Anterior cingulate cortex (tissue), 58 donors: ENCODE results near the gene PIP5K1C.
"Not testable (repeated sequence)": the region's sequence is repeated elsewhere in the genome, so short reads cannot be mapped to it uniquely, and the experiment has no call there.

ENCODE experiments used
- DNase-seq, 58 donors: peaks; one replicate each; lab custom pipeline; 2025; lab: John Stamatoyannopoulos, UW

Gene PIP5K1C

DNA sequence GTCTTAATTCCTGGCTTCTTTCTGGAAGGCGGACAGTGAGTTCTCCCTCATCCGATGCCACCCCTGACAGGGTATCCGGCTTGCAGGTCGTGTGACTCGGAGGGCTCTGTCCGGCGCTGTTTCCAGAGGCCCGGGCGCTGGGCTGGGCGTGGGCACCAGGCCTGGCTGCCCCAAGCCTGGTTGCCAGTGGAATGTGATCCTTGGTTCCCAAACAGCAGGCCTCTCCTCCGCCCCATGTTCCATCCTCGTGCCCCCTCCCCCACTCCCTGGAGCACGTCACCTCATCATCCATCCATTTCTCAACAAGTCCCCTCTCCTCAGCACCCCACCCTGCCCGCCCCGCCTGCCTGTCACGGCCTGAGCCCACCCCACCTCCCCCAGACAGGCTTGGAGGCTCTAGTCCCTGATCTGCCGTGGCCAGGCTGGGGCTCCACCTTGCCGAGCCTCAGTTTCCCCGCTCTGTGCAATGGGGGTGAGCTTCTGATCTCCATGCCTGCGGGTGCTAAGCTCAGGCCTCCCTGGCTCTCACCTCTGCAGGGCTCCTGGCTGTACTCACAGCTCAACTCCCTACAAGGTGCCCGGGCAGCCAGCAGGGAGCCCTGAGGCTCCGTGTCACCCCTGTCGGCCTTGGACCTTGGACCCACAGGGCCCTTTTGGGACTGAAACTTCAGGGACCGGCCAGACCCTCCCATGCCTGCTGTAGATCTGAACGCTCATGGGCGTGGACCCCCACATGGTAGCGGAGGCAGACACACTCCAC lies 95.9 kb downstream of the PIP5K1C start:
- no peak for DNase-seq

DNA sequence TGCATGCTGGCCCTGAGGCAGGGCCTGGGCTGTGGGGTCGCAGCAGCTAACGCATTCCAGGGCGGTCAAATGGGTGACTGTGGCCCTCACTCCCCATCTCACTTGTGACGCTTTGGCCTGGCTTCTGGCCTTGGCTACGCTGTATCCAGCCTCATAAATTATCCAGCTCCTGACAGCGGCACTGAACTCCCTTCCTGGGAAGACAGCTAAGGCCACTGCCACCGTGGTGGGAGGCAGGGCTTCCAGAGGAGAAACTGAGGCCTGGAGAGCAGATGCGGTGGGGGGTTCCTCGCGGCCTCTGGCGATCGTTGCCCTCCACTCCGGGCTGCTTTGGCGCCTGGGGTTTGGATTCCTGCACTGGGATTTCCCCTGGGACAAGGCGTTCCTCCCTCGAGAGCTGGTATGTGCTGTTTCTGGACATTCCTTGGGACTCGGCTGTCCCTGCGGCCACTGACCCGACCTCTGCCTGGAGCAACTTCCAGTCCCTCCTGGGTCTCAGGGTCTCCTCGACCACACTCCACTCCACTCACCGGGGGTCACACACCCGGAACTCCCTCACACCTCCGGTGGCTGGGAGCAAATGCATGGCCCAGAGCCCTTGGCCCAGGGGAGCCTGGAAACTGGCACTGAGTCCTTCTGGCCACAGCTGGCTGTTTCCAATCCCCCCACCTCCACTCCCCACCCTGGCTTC lies 97.0 kb downstream of the PIP5K1C start:
- no peak for DNase-seq

DNA sequence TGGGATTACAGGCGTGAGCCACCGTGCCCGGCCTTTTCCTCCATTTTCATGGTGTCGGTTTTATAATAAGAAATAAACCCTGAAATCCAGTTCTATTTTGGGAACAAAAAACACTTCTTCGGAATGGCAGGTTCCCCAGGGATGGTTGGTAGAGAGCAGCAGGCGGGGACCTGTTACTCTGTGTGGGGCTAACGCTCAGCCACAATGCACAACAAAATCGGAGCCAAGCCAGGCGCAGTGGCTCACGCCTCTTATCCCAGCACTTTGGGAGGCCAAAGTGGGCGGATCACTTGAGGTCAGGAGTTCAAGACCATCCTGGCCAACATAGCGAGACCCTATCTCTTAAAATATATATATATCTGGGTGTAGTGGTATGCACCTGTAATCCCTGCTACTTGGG lies 99.2 kb downstream of the PIP5K1C start:
- no peak for DNase-seq

DNA sequence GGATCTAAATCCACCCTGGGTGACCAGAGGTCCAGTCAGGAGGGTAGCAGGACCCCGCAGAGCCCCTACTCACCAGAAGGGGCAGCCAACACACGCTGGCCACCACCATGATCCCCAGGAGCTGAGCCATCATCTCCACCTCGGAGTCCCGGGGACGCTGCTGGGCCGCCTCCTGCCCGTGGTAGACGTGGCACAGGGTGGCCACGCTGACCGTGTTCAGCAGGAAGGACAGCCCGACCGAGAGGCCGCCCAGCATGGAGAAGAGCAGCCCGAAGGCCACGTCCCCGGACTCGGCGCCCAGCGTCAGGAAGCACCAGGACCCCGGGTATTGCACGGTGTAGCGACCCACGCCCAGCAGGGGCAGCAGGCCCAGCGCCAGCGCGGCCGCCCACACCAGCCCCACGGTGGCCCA lies 100.5 kb downstream of the PIP5K1C start:
- DNase-seq = no peak

DNA sequence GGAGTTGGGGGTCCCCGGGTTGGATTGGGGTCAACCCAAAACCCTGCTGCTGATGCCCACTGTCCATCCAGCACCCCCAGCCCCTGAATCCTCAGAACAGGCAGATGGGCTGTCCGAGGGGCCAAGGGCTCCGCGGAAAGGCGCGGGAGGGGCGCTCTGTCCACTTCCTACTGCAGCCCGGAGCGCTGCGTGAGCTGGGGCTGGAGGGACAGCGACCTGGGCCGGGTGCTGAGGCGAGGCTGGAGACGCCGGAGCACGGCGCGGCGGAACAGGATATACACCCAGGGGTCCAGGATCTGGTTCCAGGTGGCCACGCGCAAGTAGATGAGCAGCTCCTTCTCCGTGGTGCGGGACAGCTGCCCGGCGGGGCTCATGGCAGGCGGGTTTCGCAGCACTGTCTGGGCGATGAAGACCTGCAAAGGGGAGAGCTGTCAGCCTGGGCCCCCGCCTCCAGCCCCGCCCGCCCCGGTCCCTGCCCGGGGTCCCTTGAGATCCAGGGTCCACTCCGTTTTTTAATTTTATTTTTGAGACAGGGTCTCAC lies 104.7 kb downstream of the PIP5K1C start:
- DNase-seq = no peak

DNA sequence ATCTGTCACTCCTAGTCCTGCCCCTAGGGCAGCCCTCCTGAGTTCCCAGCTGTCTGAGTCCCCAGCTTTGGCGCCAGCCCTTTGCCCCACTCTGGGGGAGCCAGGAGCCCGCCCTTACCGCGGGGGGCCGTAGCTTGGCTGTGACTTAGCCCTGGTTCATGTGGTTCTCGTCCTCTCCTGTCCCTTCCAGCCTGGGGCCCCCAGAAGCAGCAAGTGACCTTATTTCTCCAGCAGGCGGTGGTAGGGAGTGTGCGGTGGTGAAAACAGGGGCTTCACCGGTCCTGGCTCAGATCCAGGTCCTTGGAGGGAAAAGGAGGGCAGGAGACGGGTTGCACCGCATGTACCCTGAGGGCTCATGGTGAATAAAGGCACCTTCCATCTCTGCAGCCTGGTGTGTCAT lies 107.1 kb downstream of the PIP5K1C start:
- DNase-seq = no peak

DNA sequence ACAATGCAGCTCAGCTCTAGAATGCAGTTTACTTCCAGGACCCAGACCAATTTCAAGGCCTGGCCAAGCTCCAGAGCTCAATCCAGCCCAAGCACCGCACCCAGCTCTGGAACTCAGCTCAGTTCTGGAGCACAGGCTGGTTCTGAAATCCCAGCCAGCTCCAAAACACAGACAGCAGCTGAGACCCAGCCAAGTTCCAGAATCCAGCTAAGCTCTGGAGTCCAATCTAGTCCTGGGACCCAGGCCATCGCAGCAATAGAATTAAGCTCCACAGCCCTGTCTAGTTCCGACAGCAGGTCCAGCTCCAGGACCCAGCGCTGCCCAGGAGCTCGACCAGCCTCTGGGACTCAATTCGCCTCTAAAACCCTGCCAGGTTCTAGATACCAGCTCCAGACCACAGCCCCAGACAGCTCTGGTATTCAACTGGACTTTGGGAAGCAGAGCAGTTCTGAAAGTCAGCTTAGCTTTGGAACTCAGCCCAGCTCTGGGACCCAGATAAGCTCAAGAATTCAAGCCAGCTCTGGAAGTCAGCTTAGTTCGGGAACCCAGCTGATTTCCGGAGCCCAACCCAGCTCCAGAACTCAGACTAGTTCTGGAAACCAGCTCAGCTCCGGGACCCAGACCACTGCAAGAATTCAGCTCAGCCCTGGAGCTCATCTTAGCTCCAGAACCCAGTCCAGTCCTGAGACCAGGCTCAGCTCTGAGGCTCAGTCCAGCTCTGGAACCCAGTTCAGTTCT lies 108.2 kb downstream of the PIP5K1C start:
- DNase-seq = no peak

DNA sequence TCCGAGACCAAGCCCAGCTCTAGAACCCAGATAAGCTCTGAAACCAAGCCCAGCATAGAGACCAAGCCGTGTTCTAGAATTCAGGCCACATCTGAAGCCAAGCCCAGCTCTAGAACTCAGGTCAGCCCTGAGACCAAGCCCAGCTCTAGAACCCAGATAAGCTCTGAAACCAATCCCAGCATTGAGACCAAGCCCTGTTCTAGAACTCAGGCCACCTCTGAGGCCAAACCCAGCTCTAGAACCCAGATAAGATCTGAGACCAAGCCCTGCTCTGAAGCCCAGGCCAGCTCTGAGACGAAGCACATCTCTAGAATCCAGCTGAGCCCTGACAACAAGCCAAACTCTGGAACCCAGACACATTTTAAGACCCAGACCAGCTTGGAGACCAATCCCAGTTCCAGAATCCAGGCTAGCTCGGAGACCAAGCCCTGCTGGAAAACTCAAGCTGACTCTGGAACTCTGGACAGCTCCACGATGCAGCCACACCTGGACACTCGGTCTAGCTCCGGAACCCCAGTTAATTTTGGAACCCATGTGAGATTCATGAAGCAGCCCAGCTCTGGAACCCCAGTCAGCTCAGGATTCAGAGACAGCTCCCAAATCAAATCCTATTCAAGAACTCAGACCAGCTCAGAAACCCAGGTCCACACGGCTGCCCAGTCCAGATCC lies 109.1 kb downstream of the PIP5K1C start:
- no peak for DNase-seq

DNA sequence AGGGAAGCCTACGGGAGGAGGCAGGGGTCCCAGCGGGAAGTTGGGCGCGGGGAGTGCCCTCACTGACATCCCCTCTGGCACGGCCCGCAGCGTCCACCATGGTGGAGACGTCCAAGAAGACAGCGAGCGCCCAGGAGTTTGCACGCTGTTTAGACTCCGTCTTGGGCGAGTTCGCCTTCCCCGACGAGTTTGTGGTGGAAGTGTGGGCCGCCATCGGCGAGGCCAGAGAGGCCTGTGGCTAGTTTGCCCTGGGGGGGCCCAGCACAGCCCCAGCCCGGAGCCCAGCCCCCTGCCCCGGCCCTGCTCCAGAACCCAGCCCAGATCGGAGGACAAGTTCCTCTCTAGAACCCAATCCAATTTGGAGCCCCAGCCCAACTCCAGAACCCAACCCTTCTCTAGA lies 110.3 kb downstream of the PIP5K1C start:
- DNase-seq = no peak

DNA sequence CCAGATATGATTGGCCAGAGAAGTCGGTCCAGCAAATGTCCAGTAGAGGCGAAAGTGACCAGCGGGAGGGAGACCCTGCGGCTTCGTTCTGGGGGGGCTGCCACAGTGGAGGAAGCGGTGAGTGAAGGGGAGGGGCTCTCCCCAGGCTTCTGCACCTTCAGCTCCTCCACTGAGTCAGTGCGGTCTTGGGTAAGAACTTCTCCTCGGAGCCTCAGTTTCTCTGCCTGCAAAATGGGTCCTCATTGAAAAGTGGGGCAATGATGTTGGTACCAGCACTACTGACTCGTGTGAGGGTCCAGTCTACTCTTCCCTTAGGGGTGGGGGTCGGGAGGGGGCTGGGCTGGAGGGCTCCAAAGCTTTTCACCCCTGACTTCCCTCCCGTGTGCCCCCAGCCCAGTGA lies 110.8 kb downstream of the PIP5K1C start:
- DNase-seq = no peak

DNA sequence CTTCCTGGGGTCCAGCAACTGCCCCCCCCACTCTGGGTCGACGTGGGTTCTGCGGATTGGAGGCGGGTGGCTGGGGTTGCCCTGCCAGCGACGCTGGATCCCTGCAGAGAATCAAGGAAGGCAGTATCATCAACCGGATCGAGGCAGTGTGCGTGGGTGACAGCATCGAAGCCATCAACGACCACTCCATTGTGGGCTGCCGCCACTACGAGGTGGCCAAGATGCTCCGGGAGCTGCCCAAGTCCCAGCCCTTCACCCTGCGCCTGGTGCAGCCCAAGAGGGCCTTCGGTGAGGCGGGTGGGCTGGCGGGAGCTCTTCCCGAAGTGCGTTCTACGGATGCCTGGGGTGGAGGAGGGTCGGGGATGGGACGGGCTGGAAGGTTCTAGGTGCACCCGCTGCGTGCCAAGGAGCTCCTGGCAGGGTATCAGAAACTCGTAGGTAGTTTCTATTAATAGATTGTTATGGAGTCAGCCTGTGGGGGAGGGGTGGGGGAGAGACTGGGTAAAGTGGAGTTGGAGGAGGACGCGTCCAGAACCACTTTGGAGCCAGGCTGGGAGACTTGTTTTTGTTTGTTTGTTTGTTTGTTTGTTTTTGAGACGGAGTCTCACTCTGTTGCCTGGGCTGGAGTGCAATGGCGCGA lies 113.4 kb downstream of the PIP5K1C start:
- DNase-seq = no peak

DNA sequence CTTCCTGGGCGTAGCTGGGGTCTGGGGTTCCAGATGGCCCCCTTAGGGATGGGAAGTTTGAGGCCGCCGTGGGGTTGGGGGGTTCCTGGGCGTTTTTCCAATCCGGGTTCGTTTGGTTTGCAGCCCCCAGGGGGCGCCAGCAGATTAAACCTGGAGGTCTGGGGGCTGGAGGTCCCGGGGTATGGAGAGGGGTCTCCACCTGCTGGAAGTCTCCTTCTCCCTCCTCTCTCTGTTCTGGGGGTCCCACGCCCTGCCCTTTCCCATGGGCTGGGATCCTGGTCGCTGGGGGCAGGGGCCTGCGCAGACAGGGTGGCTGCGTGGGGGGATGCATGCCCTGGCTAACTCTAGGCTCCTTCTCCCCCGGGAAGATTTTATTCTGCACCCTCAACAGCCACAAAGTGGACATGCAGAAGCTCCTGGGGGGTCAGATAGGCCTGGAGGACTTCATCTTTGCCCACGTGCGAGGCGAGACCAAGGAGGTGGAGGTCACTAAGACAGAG lies 114.1 kb downstream of the PIP5K1C start:
- no peak for DNase-seq

DNA sequence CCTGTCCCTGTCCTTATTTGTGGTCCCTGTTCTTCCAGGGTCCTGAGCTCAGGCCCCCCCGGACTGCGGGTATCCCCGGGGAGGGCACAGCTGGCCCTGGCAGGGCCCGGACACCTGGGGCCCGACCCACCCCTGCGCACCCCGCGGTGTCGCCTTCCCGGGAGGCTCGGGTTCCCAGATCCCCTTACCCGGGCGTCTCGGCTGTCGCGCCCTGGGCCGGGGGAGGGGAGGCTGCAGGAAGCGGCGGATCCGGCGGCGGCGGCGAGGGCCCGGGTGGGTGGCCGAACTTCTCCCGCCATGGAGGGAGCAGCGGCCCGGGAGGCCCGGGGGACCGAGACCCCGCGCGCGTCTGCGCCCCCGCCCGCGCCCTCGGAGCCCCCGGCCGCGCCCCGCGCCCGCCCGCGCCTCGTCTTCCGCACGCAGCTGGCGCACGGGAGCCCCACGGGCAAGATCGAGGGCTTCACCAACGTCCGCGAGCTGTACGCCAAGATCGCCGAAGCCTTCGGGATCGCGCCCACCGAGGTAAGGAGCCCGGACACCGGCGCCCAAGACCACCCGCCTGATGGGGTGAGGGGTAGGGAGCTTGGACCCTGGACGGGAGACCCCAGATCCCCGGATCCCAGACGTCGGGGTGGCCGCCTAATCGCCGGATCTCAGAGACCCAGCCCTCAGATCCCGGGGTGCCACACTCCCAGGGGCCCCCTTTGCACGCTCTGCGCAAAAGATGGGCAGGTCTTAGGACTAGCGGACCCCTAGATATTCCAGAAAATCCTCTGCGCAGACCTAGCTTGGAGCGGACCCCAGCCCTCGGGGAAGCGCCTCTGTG lies 114.8 kb downstream of the PIP5K1C start, which contains the start of gene GIPC3:
Gene GIPC3, plus strand, starts transcription at position 178 of the 826 bp plus-strand sequence. Its CDS starts 120 bp downstream, at position 298.
- no peak for DNase-seq

DNA sequence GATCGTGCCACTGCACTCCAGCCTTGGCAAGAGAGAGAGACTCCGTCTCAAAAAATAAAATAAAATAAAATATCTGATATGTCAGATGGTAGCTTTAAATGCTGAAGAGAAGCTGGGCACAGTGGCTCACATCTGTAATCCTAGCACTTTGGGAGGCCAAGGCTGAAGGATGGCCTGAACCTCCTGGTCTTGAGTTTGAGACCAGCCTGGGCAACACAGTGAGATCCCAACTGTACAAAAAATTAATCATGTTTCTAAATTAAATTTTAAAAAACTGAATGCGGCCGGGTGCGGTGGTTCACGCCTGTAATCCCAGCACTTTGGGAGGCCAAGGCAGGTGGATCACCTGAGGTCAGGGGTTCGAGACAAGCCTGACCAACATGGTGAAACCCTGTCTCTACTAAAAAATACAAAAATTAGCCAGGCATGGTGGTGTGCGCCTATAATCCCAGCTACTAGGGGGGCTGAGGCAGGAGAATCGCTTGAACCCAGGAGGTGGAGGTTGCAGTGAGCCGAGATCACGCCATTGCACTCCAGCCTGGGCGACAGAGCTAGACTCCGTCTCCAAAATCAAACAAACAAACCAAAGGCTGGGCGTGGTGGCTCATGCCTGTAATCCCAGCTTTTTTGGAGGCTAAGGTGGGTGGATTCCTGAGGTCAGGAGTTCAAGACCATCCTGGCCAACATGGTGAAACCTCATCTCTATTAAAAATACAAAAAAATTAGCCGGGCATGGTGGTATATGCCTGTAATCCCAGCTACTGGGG lies 116.0 kb downstream of the PIP5K1C start:
- not testable (repeated sequence) for DNase-seq

DNA sequence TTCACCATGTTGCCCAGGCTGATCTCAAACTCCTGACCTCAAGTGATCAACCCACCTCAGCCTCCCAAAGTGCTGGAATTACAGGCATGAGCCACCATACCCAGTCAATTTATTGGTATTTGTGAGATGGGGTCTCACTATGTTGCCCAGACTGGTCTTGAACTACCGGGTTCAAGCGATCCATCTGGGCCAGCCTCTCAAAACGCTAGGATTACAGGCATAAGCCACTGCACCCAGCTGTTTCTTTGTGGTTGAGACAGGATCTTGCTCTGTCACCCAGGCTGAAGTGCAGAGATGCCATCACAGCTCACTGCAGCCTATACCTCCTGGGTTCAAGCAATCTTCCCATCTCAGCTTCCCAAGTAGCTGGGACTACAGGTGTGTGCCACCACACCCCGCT lies 118.5 kb downstream of the PIP5K1C start:
- not testable (repeated sequence) for DNase-seq
